OCI-M2 (cell line): ENCODE measurements around the gene HIRA.

ENCODE experiments used
- DNase-seq: peaks from one replicate; lab custom pipeline; 2025; ENCODE audit not compliant: unreplicated experiment; lab: John Stamatoyannopoulos, UW

Gene HIRA

GRCh38 chr22:19358195-19358594, 73.3 kb downstream of the HIRA start:
- DNase-seq, result no peak

DNA sequence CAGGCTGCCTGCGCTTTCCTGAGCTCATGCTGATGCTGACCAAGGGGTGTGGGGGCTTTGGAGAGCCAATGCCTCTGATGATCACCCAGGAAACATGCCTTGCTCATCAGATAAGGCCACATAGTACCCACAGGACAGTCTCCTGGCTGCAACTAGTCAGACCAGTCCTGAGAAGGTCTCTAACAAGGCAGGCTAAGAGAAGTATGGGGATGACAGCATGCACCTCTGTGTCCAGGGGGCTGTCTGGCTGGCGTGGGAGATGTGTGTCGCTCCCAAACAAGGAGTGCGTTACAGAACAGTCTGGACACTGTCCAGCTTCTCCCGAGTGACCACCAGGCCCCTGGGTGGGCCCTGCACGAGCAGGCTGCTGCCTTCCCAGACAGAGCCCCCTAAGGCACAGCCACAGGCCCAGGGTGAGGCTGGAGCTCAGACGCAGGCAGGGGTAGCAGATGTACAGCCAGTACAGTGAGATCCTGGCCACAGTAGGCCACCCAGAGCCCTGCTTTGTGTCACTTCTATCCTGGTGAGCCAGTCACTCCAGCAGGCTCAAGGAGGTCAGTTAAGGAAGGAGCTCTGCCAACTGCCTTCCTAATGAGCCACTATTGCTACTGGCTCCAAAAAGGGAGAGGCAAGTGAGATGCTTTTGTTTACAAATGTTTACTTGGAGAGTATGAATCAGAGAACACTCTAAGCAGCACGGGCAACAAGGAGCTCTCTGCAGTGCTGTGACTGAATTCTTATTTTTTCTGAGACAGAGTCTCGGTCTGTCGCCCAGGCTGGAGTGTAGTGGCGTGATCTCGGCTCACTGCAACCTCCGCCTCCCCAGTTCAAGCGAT, 74.0 kb downstream of the HIRA start:
- no peak for DNase-seq

DNA sequence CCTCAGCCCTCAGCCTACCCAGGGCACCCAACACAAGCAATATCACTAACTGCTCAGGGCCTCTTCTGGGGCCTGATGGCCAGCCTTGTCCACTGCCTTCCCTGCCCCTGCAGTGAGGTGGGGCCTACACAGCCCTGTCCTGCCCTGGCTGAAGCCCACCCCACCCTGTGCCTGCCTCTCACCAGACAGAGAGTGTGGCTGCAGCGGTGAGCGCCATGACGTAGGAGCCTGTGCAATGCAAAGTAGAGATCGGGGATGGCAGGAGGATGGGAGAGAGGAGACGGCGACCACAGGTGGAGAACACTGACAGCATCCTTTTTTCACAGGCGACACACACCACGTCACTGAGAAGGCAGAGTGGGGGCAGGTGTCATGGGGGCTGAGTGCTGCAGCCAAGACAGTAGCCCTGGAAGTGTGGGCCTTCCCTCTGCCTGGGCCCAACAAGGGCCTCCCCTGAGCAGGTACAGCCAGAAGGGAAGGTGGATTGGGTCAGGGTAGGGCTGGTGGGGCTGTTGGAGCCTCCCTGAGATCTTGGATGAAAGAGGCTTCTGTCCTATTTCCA, 74.7 kb downstream of the HIRA start:
- no peak for DNase-seq

- DNase-seq, result no peak
Measured at GRCh38 chr22:19355413-19356157, 75.9 kb downstream of the HIRA start.

DNA sequence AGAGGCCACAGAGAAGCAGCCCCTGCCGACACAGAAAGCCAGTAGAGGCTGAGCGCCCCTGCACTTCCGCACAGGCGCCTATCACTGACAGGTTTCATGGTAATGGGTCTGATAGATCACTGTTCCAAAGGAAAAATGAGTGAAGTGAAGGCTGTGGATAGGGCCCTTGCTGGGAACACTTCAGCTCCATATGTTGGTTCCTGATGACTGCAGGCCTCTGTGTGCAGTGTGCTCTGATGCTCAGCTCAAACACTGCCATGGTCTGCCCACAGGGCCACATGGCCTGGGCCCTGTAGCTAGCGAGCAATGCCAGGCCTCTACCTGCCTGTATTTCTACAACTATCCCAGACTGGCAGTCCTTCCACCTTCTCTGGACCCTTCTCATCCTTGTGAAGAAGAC, 77.3 kb downstream of the HIRA start:
- DNase-seq, result no peak

DNA sequence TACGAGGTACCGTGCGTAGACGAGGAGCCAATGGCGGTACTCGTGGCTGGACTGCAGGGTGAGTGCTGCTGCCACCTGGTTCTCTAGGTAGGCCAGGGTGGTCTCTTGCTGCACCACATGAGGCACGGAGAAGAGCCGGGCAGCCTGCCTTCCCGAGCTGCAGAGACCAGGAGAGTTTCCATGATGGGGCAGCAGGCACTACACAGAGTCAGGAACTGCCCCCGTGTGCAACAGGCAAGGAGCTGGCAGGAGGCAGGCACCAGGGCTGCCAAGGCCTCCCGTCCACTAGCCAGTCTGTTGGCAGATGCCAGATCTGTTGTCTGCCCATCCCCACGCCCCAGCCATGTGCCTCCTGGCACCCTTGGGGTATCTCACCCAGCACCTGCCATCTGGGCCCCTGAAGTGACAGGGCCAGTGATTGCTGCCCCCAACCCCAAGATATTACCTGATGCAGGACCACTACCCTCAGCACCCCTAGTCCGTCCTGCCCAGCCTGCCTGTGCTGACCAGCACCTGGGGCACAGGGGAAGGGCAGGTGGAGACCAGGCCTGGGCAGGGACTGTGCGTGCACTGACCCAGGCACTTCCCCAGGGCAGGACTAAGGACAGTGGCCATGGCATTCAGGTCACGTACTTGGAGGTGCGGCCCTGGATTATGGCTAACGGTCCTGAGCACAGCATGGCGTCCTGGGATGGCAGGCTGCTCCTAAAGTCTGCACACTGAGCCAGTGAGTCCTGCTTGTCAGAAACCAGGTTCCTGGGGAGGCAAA, 78.0 kb downstream of the HIRA start:
- no peak for DNase-seq

DNA sequence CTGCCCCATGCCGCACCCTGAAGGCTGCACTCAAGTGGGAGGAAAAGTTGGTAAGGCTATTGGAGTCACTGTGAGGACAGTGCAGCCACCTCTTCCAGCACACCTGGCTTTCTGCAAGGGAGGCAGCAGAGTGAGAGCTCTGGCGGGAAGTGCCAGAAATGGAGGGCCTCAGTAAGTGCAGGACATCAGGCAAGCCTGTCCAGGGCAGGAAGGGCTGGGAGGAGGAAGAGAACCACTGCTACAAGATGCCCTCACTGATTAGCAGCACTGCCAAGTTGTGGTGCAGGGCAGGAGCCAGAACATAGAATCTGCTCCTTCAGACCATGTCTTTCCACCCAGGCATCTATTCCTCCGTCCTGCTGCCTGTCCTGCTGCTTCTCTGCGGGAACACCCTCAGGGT, 78.8 kb downstream of the HIRA start:
- no peak for DNase-seq

DNA sequence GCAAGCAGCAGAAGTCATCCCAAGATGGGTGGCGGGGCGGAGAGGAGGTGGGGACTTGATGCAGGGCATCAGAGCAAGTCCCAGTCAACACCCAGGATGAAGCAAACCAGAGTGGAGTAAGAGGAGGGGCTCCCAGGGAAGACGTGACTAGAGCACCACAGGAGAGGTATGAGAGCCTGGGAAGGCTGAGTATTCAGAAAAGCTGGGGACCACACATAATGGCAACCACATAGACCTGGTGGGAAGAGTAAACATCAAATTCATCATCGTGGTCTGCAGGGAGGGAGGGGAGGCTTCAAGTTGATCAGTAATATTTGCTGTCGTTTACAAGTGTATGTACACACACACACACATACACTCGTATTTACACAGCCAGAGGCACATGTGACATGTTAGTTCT, 79.3 kb downstream of the HIRA start:
- DNase-seq, result no peak

DNA sequence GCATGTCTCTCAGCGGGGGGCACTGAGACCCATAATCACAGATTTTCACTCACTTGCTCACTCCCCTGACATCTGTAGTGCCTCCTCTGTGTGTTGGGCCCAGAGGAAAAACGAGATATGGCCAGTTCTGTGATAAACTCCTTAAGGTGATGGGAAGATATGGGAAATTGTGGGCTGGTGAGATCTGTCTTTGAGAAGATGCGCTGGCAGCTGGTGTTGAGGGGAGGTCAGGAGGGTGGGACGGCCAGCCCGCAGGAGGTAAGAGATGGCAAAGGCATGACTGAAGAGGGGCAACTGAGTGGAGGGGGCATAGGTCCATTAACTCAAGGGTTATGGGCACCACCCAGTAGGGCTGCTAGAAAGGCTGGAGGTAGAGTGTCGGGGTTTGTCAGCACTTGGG, 79.9 kb downstream of the HIRA start:
- no peak for DNase-seq

- DNase-seq, result no peak
Measured at GRCh38 chr22:19350947-19351346, 80.6 kb downstream of the HIRA start.

- no peak for DNase-seq
Measured at GRCh38 chr22:19350476-19350859, 81.1 kb downstream of the HIRA start.

- DNase-seq, result no peak
Measured at GRCh38 chr22:19349778-19350475, 81.6 kb downstream of the HIRA start.

DNA sequence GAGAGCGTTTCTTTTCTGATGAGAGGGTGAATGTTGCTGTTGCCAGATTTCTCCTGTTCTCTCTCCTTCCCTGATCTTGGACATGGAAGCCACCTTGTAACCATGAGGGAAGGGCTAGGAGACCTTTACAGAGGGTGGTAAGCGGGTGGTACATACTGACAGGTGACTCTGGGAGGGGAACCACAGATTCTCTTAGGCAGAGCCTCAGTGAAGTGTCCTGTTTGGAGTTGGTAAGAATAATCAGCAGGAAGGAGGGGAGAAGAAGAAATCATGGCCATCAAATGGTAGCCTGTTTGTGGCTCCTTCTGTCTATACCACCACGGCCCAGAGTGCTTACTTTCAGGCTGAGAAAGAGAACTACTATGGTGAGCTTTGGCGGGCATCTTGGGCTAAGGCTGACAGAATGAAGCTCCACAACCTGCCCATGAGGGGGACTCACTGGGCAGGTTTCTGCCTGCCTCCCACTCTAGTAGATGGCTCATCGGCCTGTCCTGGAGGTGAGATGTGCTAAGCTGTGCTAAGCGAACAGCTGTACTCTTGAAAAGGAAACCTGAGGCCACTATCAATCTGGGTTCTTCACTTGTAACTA, 84.8 kb downstream of the HIRA start:
- no peak for DNase-seq

DNA sequence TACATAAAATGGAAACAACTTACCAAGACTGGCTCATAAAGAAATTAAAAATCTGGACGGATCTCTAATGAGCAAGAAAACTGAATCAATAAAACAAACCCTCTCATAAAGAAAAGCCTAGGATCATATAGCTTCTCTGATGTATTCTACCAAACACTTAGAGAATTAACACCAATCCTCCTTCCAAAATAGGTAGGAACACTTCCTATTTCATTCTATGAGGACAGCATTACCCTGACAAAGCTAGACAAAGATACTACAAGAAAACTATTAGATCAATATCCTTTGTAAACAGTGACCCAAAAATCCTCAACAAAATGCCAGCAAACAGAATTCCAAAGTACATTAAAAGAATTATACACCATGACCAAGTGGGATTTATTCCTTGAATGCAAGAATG, 87.1 kb downstream of the HIRA start:
- DNase-seq, result no peak

- no peak for DNase-seq
Measured at GRCh38 chr22:19343470-19343869, 88.1 kb downstream of the HIRA start.

GRCh38 chr22:19341500-19341899, 90.0 kb downstream of the HIRA start:
- DNase-seq, result no peak

GRCh38 chr22:19337137-19337536, 94.4 kb downstream of the HIRA start:
- DNase-seq, result no peak

DNA sequence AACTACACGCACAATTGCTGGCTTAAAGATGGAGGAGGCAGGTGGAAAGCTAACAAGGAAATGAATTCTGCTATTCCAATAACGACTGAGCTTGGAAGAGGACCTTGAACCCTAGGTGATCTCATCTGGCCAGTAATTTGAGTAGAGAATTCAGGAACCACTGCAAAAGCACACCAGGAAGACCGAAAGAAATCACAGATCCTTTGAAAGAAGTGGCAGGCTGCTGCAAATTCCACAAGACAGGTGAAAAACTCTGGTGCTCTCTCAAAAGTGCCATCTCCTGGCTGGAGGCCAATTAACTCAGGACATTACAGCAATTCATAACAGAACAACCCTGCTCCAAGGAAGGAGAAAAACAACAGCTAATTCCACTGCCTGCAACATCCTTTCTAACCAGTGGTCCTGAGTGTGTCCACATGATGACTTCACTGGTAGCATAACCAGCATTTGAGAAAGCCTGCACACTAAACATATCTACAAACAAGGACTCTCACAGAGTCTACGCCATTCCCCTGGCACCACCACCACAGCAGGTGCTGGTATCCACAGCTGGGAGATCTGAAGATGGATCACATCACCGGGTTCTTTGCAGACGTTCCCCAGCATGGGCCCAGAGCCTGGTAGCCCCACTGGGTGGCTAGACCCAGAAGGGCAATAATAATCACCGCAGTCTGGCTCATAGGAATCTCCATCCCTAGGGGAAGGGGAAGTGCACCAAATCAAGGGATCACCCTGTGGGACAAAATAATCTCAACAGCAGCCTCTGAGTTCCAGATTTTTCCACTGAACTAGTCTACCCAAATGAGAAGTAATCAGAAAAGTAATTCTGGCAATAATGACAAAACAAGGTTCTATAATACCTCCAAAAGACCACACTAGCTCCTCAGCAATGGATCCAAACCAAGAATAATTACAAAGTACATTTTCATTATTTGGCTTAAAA, 95.1 kb downstream of the HIRA start:
- no peak for DNase-seq

DNA sequence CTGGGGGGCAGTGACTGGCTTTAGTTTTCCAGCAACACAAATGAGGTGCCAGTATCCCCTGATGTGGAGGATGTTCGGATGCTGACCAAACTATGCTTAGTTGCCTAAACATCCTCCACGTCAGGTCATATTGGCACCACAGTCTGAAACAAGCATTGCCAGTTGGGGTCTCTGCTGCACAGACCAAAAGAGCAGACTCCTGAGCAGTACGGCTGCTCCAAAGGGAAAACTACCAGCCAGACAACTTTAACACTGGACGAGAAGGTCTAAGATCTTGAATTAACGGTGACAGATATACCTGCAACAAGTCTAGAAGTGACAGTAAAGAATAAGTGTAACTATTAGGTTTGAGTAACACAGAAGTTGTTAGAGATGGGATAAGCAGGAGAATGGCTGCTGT, 99.6 kb downstream of the HIRA start:
- no peak for DNase-seq
